Natural killer cell treated with Interleukin-12 subunit alpha and Interleukin-12 subunit beta and Interleukin-15 and Interleukin-18, amount 100 ng/mL, for 72 hours (primary cell): ENCODE data around the gene CRACR2A. TPM values are rescaled to one million over a fixed set of nuclear protein-coding genes. Genes with fewer than 3 reads are reported as not detected.
A peak's percentile ranks its signal among the peaks of the same experiment; 100 is the strongest.

Experiments used
- ATAC-seq, 2 donors: fragments of 150-1000 bp; cut with Tn5 transposase in 1 of 2; sonication (Bioruptor Pico), chemical (Tn5 transposase) in 1 of 2; 2 replicates each; pipeline ENCODE4 v1.10.0; 2021
- DNase-seq: peaks from one replicate; pipeline ENCODE4 v3.0.0; 2022; ENCODE audit warnings: low spot score
- H3K27ac Mint-ChIP-seq, 2 donors: 1 replicate in 1 of 2; 2 replicates in 1 of 2; pipeline ENCODE4 v1.8.0; 2022; ENCODE audit warnings: mixed read lengths in 2 of 2, mild to moderate bottlenecking in 1 of 2, moderate library complexity in 1 of 2
- H3K27me3 Mint-ChIP-seq, 2 donors: 1 replicate in 1 of 2; 2 replicates in 1 of 2; pipeline ENCODE4 v1.8.0; 2022; ENCODE audit warnings: mixed read lengths in 2 of 2
- H3K36me3 Mint-ChIP-seq: one replicate; pipeline ENCODE4 v1.8.0; 2022; ENCODE audit warnings: mixed read lengths
- H3K4me1 Mint-ChIP-seq, 2 donors: 1 replicate in 1 of 2; 2 replicates in 1 of 2; pipeline ENCODE4 v1.8.0; 2022; ENCODE audit warnings: low read depth in 2 of 2, mixed read lengths in 2 of 2, mild to moderate bottlenecking in 1 of 2
- H3K4me3 Mint-ChIP-seq: one replicate; pipeline ENCODE4 v1.8.0; 2022; ENCODE audit warnings: mixed read lengths
- H3K9me3 Mint-ChIP-seq: 2 replicates; pipeline ENCODE4 v1.8.0; 2022; ENCODE audit warnings: mixed read lengths
- total RNA-seq, 2 donors: library from RNA; stranded (reverse); gene quantifications; one replicate each; pipeline ENCODE4 v1.2.3, GENCODE V29; 2022

Gene CRACR2A
- total RNA-seq, 2 donors from 2014 or later, result 134 to 139 TPM

DNA sequence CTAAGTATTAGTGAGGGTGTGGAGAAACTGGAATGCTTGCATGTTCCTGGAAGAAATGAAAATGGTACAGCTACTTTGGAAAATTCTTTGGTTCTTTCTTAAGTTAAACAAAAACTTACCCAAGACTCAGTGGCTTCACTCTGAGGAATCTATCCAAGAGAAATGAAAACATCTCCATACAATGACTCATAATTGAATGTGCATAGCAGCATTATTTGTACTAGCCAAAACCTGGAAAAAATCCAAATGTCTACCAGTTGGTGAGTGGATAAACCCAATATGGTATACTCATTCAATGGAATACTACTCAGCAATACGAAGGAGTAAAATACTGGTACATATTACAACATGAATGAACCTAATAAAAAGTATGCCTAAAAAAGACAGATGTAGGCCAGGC, 18.0 kb upstream of the CRACR2A start:
- ATAC-seq (no peak), DNase-seq (no peak)
- H3K4me1 Mint-ChIP-seq, result peaks cover 17 to 23% of the 10 kb centered on the region in 2 donors
- no peaks in the 10 kb centered on the region for H3K27me3 Mint-ChIP-seq
- no peak overlapping the region for H3K4me3 Mint-ChIP-seq
- no peaks in the 10 kb centered on the region for H3K9me3 Mint-ChIP-seq
- peak overlapping the region in 1 of 2 donors; percentile 5 for H3K27ac Mint-ChIP-seq
- H3K36me3 Mint-ChIP-seq, result peaks cover 4% of the 10 kb centered on the region

DNA sequence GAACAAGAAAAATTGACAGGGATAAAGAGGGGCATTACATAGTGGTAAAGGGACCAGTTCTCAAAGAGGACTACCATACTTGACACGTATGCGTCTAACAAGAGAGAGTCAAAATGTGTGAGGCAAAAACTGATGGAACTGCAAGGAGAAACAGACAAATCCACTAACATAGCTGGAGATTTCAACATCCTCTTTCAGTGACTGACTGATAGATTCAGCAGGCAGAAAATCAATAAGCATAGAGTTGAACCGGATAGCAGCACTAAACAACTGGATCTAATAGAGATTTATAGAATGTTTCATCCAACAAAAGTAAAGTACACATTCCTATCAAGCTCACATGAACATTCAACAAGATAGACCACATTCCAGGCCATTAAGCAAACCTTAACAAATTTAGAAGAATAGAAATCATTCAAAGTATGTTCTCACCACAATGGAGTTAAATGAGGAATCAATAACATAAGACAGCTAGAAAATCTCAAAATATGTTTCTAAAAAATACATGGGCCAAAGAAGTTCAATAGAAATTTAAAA, 16.1 kb upstream of the CRACR2A start:
- Mint-ChIP-seq H3K36me3 (peaks cover 4% of the 10 kb centered on the region), H3K9me3 (no peaks in the 10 kb centered on the region), H3K4me1 (peaks cover 19 to 23% of the 10 kb centered on the region in 2 donors), H3K4me3 (no peak overlapping the region), H3K27me3 (no peaks in the 10 kb centered on the region), H3K27ac (no peak overlapping the region)
- no peak for DNase-seq
- ATAC-seq, result no peak

DNA sequence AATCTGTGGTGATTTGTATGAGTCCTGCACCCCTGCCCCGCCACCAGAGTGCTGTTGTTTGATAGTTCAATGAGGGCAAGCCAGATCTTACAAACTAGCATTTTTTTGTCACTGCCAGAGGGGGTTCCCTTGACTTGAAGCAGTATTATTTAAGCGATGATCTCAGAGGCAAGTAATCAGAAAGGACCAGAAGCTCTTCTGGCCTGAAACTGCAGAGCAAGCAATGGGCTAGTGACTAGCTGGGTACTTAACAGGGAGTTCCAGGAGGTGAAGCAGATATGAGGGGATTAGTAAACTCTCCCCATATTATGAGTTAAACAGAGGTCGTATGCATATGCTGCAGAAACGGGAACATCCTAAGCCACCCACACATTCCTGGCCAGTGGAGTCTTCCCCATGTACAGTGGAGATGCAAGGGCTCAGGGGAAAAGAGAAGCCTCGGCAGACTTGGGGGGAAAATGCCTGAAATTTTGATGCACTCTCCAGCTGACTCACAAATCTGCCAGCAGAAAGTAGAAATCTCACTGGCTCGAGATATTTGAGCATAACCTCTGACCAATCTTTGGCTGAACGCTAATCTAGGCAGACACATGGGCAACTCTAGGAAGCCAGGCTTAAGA, 8.3 kb upstream of the CRACR2A start:
- H3K27ac Mint-ChIP-seq, result no peak overlapping the region
- no peak for ATAC-seq

GRCh38 chr12:3759878-3760277, 7.0 kb upstream of the CRACR2A start:
- H3K27me3 Mint-ChIP-seq, result no peaks in the 10 kb centered on the region
- peaks cover 9 to 24% of the 10 kb centered on the region in 2 donors for H3K4me1 Mint-ChIP-seq
- H3K36me3 Mint-ChIP-seq, result no peaks in the 10 kb centered on the region
- no peaks in the 10 kb centered on the region for H3K9me3 Mint-ChIP-seq
- H3K27ac Mint-ChIP-seq, result peak overlapping the region in 1 of 2 donors; percentile 12
- ATAC-seq (no peak), DNase-seq (no peak)
- H3K4me3 Mint-ChIP-seq, result no peak overlapping the region

More for the DNA sequence above, 8.3 kb upstream of the CRACR2A start:
- Mint-ChIP-seq H3K9me3 (no peaks in the 10 kb centered on the region), H3K4me3 (no peak overlapping the region), H3K4me1 (peaks cover 6 to 22% of the 10 kb centered on the region in 2 donors), H3K36me3 (no peaks in the 10 kb centered on the region), H3K27me3 (no peaks in the 10 kb centered on the region)
- no peak for DNase-seq

DNA sequence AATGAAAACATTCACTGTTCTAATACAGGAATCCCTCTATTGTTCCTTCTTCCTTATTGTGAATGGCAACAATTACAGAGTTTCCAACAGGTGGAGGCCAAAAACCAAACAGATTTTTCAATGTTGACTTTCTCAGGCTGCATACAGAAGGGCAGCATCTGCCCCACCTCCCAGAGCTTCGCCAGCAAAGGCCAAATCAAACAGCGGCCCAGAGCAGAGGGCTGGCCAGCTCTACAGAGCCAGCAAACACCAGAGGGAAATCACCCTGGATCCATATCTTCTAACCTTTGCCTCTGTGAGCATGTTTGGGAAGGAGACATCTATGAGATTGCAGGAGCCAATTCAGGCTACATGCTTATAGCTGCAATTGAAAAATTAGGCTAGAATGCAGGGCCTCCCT, 4.4 kb upstream of the CRACR2A start:
- Mint-ChIP-seq H3K4me3 (no peak overlapping the region), H3K9me3 (no peaks in the 10 kb centered on the region), H3K36me3 (peaks cover 6% of the 10 kb centered on the region), H3K27ac (no peak overlapping the region), H3K27me3 (no peaks in the 10 kb centered on the region), H3K4me1 (peaks cover 28 to 41% of the 10 kb centered on the region in 2 donors)
- DNase-seq, result no peak
- ATAC-seq, result no peak

- ATAC-seq (no peak), DNase-seq (no peak)
- peaks cover 19% of the 10 kb centered on the region for H3K36me3 Mint-ChIP-seq
- no peaks in the 10 kb centered on the region for H3K27me3 Mint-ChIP-seq
- peaks cover 42 to 50% of the 10 kb centered on the region in 2 donors for H3K4me1 Mint-ChIP-seq
- no peak overlapping the region for H3K4me3 Mint-ChIP-seq
- no peaks in the 10 kb centered on the region for H3K9me3 Mint-ChIP-seq
- H3K27ac Mint-ChIP-seq, result no peak overlapping the region
Measured at GRCh38 chr12:3755898-3756297, 3.0 kb upstream of the CRACR2A start.

- DNase-seq, result no peak
- H3K4me1 Mint-ChIP-seq, result peaks cover 59 to 62% of the 10 kb centered on the region in 2 donors
- no peaks in the 10 kb centered on the region for H3K9me3 Mint-ChIP-seq
Measured at GRCh38 chr12:3753544-3754284, 805 bp upstream of the CRACR2A start.

GRCh38 chr12:3752096-3752709, 706 bp downstream of the CRACR2A start:
- Mint-ChIP-seq H3K27ac (peak overlapping the region in 1 of 2 donors; percentile 99), H3K27me3 (no peaks in the 10 kb centered on the region), H3K4me1 (peaks cover 64 to 65% of the 10 kb centered on the region in 2 donors), H3K36me3 (peaks cover 30% of the 10 kb centered on the region), H3K9me3 (no peaks in the 10 kb centered on the region), H3K4me3 (peak overlapping the region; percentile 98)
- DNase-seq (peak; percentile 90), ATAC-seq (peak; percentile 89)

More at GRCh38 chr12:3753544-3754284, 805 bp upstream of the CRACR2A start:
- Mint-ChIP-seq H3K27me3 (no peaks in the 10 kb centered on the region), H3K36me3 (peaks cover 30% of the 10 kb centered on the region), H3K27ac (peak overlapping the region in 1 of 2 donors; percentile 99), H3K4me3 (peak overlapping the region; percentile 98)
- no peak for ATAC-seq

DNA sequence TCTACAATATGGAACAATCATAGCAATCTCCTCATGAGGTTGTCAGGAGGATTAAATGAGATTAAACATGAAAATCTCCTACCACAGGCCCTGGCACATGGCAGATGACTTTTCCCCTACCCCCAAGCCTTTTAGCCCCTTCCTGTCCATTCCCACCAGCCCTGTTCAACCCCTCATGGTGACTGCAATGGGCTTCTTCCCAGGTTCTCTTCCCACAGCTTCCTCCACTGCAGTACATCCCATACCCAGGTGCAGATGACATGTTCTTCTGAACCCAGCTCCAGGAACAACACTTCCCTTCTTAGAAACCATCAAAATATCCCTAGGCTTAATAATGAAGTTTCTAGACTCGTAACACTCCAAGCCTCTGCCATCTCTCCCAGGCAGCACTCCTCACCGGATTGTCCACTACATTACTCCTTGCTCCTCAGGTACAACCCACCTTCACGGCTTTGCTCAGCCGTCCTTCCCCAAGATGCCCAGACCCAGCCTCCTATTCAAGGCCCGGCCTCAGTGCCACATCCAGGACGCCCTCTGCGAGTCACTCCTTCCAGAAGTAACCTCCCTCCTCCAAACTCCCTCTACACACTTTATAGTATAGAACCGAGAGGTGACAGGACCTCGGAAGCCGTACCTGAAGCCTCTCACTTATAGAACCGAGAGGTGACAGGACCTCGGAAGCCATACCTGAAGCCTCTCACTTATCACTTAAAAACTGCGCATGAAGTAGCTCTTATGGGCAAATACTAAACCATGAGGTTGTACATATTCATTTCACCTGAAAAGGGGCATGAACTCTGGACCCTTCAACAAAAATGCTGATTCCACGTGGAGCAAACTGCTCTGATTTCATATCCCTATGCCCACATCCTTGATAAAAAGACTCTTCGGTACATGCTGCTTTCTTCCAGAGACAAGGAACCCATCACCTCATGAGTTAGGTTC, 1.5 kb downstream of the CRACR2A start:
- Mint-ChIP-seq H3K4me3 (peak overlapping the region; percentile 98), H3K27me3 (no peaks in the 10 kb centered on the region), H3K4me1 (peaks cover 63 to 64% of the 10 kb centered on the region in 2 donors), H3K27ac (peak overlapping the region in 1 of 2 donors; percentile 99), H3K9me3 (no peaks in the 10 kb centered on the region), H3K36me3 (peaks cover 30% of the 10 kb centered on the region)
- no peak for ATAC-seq
- peak; percentile 58 for DNase-seq

DNA sequence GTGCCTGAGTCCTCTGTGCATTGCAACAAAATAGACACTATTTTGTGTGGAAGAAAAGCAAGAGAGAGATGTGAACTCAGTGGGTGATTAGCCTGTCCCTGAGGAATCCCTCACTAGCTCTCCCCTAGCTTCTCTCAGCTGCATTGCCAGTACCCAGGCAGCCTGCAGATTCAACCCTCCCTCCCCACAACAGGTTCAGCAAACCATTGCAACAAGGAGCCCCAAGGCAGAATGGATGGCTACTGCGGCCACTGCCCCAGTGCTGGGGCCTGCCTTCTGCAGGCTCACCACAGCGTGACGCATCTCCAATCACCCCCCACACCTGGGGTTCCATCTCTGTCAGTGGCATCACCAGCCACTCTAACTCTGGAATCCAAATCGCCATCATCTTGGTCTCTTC, 2.3 kb downstream of the CRACR2A start:
- Mint-ChIP-seq H3K9me3 (no peaks in the 10 kb centered on the region), H3K4me1 (peaks cover 68% of the 10 kb centered on the region in 2 donors), H3K27ac (peak overlapping the region in 1 of 2 donors; percentile 99), H3K36me3 (peaks cover 30% of the 10 kb centered on the region), H3K4me3 (peak overlapping the region; percentile 98), H3K27me3 (no peaks in the 10 kb centered on the region)
- ATAC-seq (no peak), DNase-seq (peak; percentile 56)

DNA sequence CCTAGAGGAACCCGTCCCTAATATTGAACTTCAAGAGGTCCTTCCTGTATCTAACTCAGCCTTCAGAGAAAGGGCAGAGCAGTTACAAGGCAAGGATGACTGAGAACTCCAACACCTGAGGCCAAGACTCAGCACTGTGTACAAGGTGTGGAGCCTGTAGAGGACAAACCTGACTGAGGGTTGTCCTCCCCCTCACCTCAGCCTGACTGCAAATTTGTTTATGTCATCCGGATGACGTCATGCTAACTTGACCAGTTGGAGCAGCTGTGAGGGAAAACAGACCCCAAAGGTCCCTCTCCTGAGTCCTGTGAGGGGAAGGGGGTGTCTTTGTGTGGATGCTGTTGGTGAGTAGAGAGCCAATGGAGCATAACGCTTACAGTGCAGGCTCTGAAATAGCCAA, 4.3 kb downstream of the CRACR2A start:
- DNase-seq (peak; percentile 25), ATAC-seq (no peak)
- H3K4me1 Mint-ChIP-seq, result peaks cover 70 to 71% of the 10 kb centered on the region in 2 donors
- H3K27me3 Mint-ChIP-seq, result no peaks in the 10 kb centered on the region
- peak overlapping the region in 1 of 2 donors; percentile 48 for H3K27ac Mint-ChIP-seq
- no peaks in the 10 kb centered on the region for H3K9me3 Mint-ChIP-seq
- no peak overlapping the region for H3K4me3 Mint-ChIP-seq
- peaks cover 27% of the 10 kb centered on the region for H3K36me3 Mint-ChIP-seq

DNA sequence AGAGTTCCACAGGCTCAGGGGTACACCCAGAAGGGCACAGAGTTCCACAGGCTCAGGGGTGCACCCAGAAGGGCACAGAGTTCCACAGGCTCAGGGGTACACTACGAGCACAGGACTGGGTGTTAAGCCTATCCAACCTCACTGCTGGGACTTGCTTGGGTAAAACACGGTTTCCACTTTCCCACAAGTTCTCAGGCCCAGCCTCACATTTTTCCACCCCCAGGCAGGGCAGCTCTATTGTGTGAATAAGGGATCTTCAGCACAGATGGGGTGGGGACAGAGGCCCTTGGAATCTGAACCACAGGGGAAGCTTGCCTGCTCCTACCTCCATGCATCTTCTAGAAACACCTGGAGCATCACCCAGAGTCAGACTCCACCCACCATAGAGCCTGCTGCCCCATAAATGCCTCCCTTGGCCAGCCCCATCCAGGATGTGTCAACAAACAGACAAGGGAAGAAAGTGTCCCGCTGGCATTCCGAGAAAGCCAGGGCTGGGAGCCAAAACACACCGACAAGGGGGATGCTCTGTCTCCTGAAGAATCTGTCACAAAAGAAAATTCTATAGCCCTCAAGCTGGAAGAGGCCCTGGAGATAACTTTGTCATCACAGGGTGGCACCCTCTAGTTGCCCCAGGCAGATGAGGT, 4.8 kb downstream of the CRACR2A start:
- no peaks in the 10 kb centered on the region for H3K9me3 Mint-ChIP-seq
- peak overlapping the region in 1 of 2 donors; percentile 48 for H3K27ac Mint-ChIP-seq
- peaks cover 72% of the 10 kb centered on the region in 2 donors for H3K4me1 Mint-ChIP-seq
- no peaks in the 10 kb centered on the region for H3K27me3 Mint-ChIP-seq
- peak overlapping the region; percentile 33 for H3K4me3 Mint-ChIP-seq
- ATAC-seq (no peak), DNase-seq (peak; percentile 44)
- H3K36me3 Mint-ChIP-seq, result peaks cover 24% of the 10 kb centered on the region
